ENCODE measurements around the gene SH3PXD2A. TPM values are rescaled to one million over a fixed set of nuclear protein-coding genes. Genes with fewer than 3 reads are reported as not detected.

SH3PXD2A gene
- total RNA-seq, 1 donor from 2014 or later, result 9.6 TPM

DNA sequence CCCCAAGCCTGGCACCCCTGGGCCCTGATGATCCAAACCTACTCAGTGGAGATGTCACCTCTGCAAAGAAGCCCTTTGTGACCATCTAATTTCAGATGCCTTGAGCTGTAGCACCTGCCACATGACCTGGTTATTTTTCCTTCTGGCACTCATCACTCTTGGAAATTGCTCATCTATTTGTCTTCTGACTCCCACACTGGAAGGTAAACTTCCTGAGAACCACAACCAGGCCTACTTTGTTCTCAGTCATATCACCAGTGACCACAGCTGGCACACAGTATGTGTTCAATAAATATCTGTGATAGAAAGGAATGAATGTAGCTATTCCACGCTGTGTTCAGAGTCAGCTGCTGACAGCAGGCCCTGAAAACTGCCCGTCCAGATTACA is 97.1 kb downstream of the SH3PXD2A start:
- peaks cover 64% of the 10 kb centered on the region for H3K4me1 Mint-ChIP-seq (ENCODE audit: low read depth)
- H3K36me3 Mint-ChIP-seq (ENCODE audit: low read depth), result peaks cover 11% of the 10 kb centered on the region
- peak overlapping the region; percentile 15 for H3K4me3 Mint-ChIP-seq
- intact Hi-C loops (cut with micrococcal nuclease), result loop anchor here (1.0 to 10.0 kb wide), 8 partner anchors 10 to 594 kb away; partner anchors contain the start of genes CFAP43, CFAP58, SFR1 and STN1
- no peaks in the 10 kb centered on the region for H3K9me3 Mint-ChIP-seq
- DNase-seq (ENCODE audit: low spot score), result no peak
- peak overlapping the region; percentile 92 for H3K27ac Mint-ChIP-seq
- peaks cover 8% of the 10 kb centered on the region for H3K27me3 Mint-ChIP-seq (ENCODE audit: insufficient read depth)

DNA sequence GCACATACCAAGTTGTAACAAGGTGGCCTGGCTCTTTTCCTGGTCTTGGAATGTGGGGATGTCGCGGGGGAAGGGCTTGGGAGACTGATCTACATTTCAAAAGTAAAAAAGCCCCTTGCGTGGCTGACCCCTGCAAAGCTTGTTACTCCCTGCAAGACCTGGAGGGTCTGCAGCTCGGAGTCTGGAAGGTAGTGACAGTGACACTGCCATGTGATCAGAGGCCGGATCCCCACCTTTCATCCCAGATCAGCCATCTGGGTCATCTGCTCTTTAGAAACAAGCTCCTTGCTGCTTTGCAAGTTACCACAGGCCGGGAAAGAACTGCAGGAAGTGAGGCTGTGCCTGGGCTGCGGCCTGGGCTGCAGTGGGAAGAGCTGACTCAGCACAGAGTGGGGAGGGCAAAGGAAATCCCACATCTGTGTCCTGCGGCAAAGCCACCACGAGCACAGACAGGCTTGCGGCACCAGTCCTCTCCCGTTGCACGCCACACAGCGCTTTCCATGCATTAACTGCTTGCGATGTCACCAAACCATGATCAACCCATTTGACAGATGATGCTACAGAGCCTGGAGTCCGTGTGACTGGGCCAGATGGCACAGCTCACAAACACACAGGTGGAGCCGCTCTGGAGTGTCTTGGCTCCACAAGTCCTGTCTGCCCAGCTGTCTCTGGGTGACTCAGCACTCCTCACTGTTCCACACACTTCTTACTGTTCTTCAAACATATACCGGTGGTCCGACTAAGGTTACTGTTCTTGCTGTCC is 97.7 kb downstream of the SH3PXD2A start:
- Mint-ChIP-seq H3K4me1 (ENCODE audit: low read depth) (peaks cover 58% of the 10 kb centered on the region), H3K9me3 (peaks cover under 1% of the 10 kb centered on the region), H3K27ac (peak overlapping the region; percentile 92), H3K36me3 (ENCODE audit: low read depth) (peaks cover 11% of the 10 kb centered on the region), H3K27me3 (ENCODE audit: insufficient read depth) (peaks cover 8% of the 10 kb centered on the region), H3K4me3 (peak overlapping the region; percentile 15)
- intact Hi-C loops (cut with micrococcal nuclease), result loop anchor here (1.0 to 10.0 kb wide), 8 partner anchors 9 to 595 kb away; partner anchors contain the start of genes CFAP43, CFAP58, SFR1 and STN1
- peak; percentile 83 for DNase-seq (ENCODE audit: low spot score)

DNA sequence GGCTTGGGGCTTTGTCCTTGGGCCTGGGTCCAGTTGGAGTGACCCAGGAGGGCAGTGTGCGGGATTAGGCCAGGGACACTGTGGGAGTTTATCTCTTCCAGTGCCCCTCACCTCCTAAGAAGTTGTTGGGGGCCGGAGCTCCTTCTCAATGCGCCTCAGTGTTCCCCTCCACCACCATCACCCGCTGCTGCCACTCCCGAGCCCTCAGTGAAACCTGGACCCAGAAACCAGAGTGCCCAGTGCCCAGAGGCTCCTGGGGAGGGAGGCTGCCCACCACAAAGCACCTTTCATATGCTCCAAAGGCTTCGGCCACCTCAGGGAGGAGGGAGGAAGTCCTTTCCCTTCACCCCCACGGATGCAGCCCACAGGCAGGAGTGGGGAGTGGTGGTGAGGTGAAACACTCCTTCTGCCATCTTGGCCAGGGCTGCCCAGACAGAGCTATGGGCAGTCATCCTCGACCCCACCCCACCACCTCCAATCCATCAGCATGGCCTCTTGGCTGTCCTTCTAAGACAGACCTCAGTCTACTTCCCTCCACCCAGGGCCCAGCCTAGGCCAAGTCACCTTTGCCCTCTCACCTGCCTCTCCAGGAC is 99.0 kb downstream of the SH3PXD2A start:
- H3K27me3 Mint-ChIP-seq (ENCODE audit: insufficient read depth), result peaks cover 8% of the 10 kb centered on the region
- H3K36me3 Mint-ChIP-seq (ENCODE audit: low read depth), result peaks cover 11% of the 10 kb centered on the region
- DNase-seq (ENCODE audit: low spot score), result no peak
- H3K4me3 Mint-ChIP-seq, result no peak overlapping the region
- peaks cover 57% of the 10 kb centered on the region for H3K4me1 Mint-ChIP-seq (ENCODE audit: low read depth)
- intact Hi-C loops (cut with micrococcal nuclease), result loop anchor here (5.0 to 10.0 kb wide), 4 partner anchors 161 to 596 kb away; partner anchors contain the start of genes CFAP43, CFAP58, SFR1 and STN1
- peaks cover 10% of the 10 kb centered on the region for H3K9me3 Mint-ChIP-seq
- H3K27ac Mint-ChIP-seq, result no peak overlapping the region

DNA sequence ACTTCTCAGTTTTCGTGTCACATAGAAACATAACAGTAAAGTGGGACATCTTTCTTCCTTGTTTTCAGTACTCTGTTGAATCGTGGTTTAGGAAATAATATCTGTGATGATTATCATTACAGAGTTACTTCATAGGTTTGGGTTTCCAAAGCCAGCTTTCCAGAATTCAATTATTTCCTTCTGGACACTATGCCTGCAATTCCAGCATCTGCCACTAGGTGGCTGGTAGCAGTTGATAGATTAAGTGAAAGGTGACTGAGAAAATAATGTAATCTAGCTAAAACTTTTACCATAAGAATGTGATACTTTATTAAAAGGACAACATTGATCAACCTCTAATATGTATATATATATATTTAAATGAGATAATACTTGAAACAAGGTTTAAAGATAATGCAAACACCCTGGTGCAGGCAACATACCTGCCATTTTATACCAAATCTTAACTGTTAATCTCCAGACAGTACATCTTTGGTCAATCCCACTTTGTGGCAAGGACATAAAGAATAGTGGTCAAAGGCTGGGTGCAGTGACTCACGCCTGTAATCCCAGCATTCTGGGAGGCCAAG is 102.6 kb downstream of the SH3PXD2A start:
- intact Hi-C loops (cut with micrococcal nuclease), result loop anchor here (10.0 kb wide), 1 partner anchor 482 kb away; the partner anchor contains the start of gene CFAP43
- Mint-ChIP-seq H3K27me3 (ENCODE audit: insufficient read depth) (peaks cover 3% of the 10 kb centered on the region), H3K9me3 (peaks cover 12% of the 10 kb centered on the region), H3K36me3 (ENCODE audit: low read depth) (peaks cover 14% of the 10 kb centered on the region), H3K4me1 (ENCODE audit: low read depth) (peaks cover 57% of the 10 kb centered on the region), H3K27ac (no peak overlapping the region), H3K4me3 (no peak overlapping the region)
- no peak for DNase-seq (ENCODE audit: low spot score)

DNA sequence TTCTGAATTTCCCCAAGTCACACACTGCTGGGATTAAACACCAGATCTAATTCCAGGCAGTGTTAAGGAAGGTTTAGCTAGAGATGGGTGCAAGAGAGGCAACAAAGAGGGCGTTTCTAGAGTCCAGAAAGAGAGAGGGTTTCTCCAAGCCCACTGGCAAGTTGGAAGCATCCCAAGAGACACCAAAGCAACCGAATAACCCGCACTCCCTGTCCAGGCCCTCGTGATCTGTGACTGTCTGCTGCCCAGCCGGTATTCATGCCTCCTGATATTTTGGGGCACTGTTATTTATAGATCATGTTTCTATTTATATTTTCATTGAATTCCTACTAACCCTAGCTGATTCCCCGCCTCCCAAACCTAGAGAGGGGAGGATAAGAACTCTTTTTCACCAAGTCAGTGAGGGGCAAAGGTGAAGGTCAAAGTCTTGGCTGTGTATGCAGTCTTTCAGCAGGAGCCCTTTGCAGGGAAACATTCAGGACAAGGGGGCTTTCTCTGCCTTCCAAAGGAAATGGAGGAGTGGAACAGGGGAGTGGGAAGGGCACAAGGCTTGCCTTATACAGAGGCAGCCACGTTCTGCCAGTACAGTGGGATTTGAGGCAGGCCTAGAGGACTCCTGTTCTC is 103.6 kb downstream of the SH3PXD2A start:
- no peak for DNase-seq (ENCODE audit: low spot score)
- peaks cover 13% of the 10 kb centered on the region for H3K36me3 Mint-ChIP-seq (ENCODE audit: low read depth)
- no peaks in the 10 kb centered on the region for H3K27me3 Mint-ChIP-seq (ENCODE audit: insufficient read depth)
- H3K9me3 Mint-ChIP-seq, result peaks cover 12% of the 10 kb centered on the region
- peaks cover 57% of the 10 kb centered on the region for H3K4me1 Mint-ChIP-seq (ENCODE audit: low read depth)
- H3K4me3 Mint-ChIP-seq, result no peak overlapping the region
- intact Hi-C loops (cut with micrococcal nuclease), result loop anchor here (10.0 kb wide), 1 partner anchor 483 kb away; the partner anchor contains the start of gene CFAP43
- no peak overlapping the region for H3K27ac Mint-ChIP-seq

DNA sequence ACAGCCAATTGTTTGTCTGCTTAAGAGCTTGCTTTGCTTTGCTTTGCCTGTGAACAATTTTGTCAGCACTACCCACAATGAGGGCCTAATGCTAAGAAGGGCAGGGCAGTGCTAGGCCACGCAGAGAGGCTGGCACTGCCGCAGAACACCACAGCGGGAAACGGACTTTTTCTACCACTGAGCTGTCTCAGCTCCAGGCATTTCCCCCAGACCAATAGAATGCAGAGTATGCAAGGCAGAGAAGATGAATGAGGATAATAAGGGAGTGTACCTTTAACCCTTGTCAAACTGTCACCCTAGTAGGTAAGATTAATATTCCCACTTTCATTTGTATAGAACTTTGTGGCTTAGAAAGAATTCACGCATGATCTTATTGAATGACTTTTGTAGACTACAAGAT is 104.5 kb downstream of the SH3PXD2A start:
- Mint-ChIP-seq H3K27ac (no peak overlapping the region), H3K4me1 (ENCODE audit: low read depth) (peaks cover 58% of the 10 kb centered on the region), H3K4me3 (no peak overlapping the region), H3K36me3 (ENCODE audit: low read depth) (peaks cover 10% of the 10 kb centered on the region), H3K9me3 (peaks cover 12% of the 10 kb centered on the region), H3K27me3 (ENCODE audit: insufficient read depth) (no peaks in the 10 kb centered on the region)
- no peak for DNase-seq (ENCODE audit: low spot score)
- intact Hi-C loops (cut with micrococcal nuclease), result loop anchor here (10.0 kb wide), 1 partner anchor 484 kb away; the partner anchor contains the start of gene CFAP43

DNA sequence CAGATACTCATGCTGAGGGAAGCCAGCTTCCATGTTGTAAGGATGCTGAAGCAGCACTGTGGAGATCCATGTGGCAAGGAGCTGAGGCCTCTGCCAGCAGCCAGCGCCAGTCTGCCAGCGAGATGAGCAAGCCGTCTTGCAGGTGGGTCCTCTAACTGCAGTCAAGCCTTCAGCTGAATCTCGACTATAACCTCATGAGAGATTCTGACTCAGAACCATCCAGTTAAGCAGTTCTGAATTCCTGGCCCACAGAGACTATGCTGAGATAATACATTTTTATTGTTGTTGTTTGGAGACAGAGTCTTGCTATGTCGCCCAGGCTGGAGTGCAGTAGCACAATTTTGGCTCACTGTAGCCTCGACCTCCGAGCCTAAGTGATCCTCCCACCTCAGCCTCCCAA is 105.6 kb downstream of the SH3PXD2A start:
- H3K27ac Mint-ChIP-seq, result peak overlapping the region; percentile 44
- peaks cover 66% of the 10 kb centered on the region for H3K4me1 Mint-ChIP-seq (ENCODE audit: low read depth)
- intact Hi-C loops (cut with micrococcal nuclease), result loop anchor here (10.0 kb wide), 1 partner anchor 485 kb away; the partner anchor contains the start of gene CFAP43

DNA sequence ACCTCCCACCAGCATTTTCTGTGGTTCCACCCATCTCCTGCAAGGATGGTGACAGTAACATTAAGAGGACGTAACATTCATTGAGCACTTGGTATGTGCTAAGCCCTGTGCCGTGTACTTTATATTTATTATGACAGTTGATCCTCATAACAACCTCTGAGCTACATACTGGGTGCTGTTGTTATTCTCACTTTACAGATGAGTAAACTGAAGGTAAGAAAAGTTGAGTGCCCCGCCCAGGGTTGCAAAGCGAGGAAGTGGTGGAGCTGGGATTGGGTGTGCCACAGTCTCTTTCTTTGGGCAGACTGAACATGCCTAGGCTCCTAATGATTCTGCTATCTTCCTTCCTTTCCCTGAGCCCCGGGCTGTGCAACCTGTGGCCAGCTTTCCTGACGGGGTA is 107.4 kb downstream of the SH3PXD2A start:
- Mint-ChIP-seq H3K27ac (peak overlapping the region; percentile 74), H3K27me3 (ENCODE audit: insufficient read depth) (no peaks in the 10 kb centered on the region), H3K4me3 (peak overlapping the region; percentile 33), H3K36me3 (ENCODE audit: low read depth) (peaks cover 3% of the 10 kb centered on the region), H3K4me1 (ENCODE audit: low read depth) (peaks cover 59% of the 10 kb centered on the region), H3K9me3 (peaks cover 12% of the 10 kb centered on the region)
- intact Hi-C loops (cut with micrococcal nuclease), result loop anchor here (1.0 kb wide), 1 partner anchor 10 kb away; no protein-coding TSS in a partner anchor
- DNase-seq (ENCODE audit: low spot score), result peak; percentile 41

More for the DNA sequence above, 105.6 kb downstream of the SH3PXD2A start:
- Mint-ChIP-seq H3K36me3 (ENCODE audit: low read depth) (peaks cover 9% of the 10 kb centered on the region), H3K4me3 (no peak overlapping the region), H3K9me3 (peaks cover 12% of the 10 kb centered on the region), H3K27me3 (ENCODE audit: insufficient read depth) (no peaks in the 10 kb centered on the region)
- DNase-seq (ENCODE audit: low spot score), result no peak

DNA sequence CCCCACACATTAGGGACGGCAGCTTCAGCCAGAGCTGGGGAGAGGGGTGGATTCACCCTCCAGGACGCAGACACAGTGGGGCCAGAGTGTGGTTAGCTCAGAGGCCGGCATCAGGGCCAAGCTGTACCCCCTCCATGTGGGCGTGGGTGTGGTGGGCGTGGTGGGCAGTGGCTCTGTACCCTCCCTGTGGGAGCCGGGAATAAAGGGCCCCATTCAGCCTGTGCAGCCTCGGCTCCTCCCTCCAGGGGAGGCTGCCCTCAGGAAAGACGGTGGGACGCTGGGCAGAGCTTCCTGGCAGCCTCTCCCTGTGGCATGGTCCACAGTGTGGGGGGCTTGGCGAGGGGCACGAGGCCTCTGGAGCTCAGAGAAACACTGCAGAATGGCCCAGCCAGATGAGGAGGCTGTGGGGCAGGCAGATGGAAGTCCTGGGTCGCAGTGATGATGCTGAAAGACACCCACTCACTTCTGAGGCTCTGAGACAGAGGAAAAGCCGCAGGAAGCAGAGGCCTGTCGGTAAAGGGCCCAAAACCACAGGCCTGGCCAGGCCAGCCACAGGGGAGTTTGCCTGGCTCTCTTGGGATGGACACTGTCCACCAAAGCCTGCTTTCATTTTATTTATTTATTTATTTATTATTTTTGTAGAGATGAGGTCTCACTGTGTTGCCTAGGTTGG is 108.0 kb downstream of the SH3PXD2A start:
- Mint-ChIP-seq H3K27me3 (ENCODE audit: insufficient read depth) (no peaks in the 10 kb centered on the region), H3K4me3 (peak overlapping the region; percentile 15), H3K27ac (peak overlapping the region; percentile 91), H3K36me3 (ENCODE audit: low read depth) (peaks cover 3% of the 10 kb centered on the region), H3K4me1 (ENCODE audit: low read depth) (peaks cover 66% of the 10 kb centered on the region), H3K9me3 (peaks cover 8% of the 10 kb centered on the region)
- intact Hi-C loops (cut with micrococcal nuclease), result no loop called here
- no peak for DNase-seq (ENCODE audit: low spot score)

DNA sequence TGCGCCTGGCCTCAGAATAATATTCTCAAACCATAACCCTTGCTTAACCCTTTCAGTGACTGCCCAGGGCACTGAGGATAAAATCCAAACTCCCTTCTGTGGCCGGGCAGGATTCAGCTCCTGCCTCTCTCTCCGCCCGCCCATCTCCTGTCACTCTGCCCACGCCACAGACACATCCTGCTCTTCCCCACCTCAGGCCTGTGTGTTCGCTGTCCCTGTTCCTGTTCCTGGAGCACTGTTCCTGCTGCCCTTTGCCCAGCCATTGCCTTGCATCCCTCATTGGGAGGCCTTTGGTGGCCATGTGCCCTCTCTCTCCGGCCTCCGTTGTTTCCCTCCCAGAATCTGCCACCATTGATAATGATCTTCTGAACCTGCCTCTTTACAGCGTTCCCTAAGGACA is 108.8 kb downstream of the SH3PXD2A start:
- Mint-ChIP-seq H3K4me3 (peak overlapping the region; percentile 24), H3K27ac (peak overlapping the region; percentile 91), H3K4me1 (ENCODE audit: low read depth) (peaks cover 70% of the 10 kb centered on the region), H3K36me3 (ENCODE audit: low read depth) (peaks cover 3% of the 10 kb centered on the region), H3K9me3 (peaks cover 4% of the 10 kb centered on the region), H3K27me3 (ENCODE audit: insufficient read depth) (no peaks in the 10 kb centered on the region)
- no peak for DNase-seq (ENCODE audit: low spot score)
- intact Hi-C loops (cut with micrococcal nuclease), result no loop called here

DNA sequence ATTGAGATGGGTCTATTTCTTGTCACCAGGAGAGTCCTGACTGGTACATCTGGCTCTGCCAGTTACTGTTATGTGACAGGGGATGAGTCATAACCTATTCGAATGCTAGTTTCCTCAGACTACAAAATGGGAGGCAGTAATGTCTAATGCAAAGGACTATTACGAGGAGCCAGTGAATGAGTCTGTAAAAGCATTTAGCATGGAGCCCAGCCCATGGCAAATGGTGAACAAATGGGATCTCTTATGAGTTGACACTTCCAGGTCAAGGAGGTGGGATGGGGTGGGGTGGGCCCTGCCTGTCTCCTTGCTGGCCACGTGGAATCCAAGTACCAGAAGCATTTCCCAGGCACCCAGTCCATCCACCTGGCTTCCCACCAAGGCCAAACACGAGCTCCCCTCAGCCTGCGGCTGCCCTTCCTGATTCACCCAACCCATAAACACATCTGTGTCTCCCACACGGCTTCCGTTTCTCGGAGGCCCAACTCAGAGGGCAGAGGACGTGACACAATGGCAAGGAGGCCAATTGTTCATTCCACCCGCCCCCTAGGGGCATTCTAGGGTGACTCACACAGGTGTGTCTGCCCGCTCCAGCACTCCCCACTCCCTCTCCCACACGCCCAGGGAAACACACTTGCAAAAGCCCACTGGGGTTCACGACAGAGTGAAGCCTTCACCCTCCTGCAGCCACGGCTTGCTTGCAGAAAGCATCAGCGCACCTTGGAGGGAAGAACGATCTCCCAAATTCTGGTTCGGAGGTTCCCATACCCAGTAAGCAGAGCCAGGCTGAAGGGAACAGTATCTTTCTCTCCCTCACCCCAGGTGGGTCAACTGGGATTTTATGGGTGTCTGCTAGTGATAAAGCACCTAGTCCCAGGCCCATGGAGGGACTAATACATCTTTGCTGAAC is 109.8 kb downstream of the SH3PXD2A start:
- intact Hi-C loops (cut with micrococcal nuclease), result loop anchor here (1.0 kb wide), 1 partner anchor 14 kb away; no protein-coding TSS in a partner anchor
- peaks cover 66% of the 10 kb centered on the region for H3K4me1 Mint-ChIP-seq (ENCODE audit: low read depth)
- peak; percentile 47 for DNase-seq (ENCODE audit: low spot score)
- H3K36me3 Mint-ChIP-seq (ENCODE audit: low read depth), result peaks cover 2% of the 10 kb centered on the region
- H3K9me3 Mint-ChIP-seq, result no peaks in the 10 kb centered on the region
- H3K27me3 Mint-ChIP-seq (ENCODE audit: insufficient read depth), result no peaks in the 10 kb centered on the region
- H3K27ac Mint-ChIP-seq, result peak overlapping the region; percentile 94
- peak overlapping the region; percentile 73 for H3K4me3 Mint-ChIP-seq
